Measurements from ENCODE around the gene FOLH1.
"Not testable (repeated sequence)": the region's sequence is repeated elsewhere in the genome, so short reads cannot be mapped to it uniquely, and the experiment has no call there.

- TF ChIP-seq CTCF (conservative IDR thresholded peaks at IDR 0.05 in 1 of 2, IDR thresholded peaks at IDR 0.05 in 1 of 2; ENCODE audit: low read depth in 1 of 2, low read length in 2 of 2); EZH2 (IDR thresholded peaks at IDR 0.05; ENCODE audit: low read length, missing control alignments): not testable (repeated sequence)
Observed at GRCh38 chr11:49186225-49186624, 22.2 kb downstream of the FOLH1 start.
